Stomach (tissue), 4 donors: ENCODE results near the gene PKD1L1.

Source experiments
- POLR2AphosphoS5 ChIP-seq, 3 donors: sonication (generic); formaldehyde crosslinking; IDR thresholded peaks; one replicate each; pipeline ENCODE4 v1.6.1; 2016; ENCODE audit warnings: antibody characterized with exemption in 3 of 3
- TF ChIP-seq, protein P1 (sequence below), 7 experiments: fragments of 450-650 bp in 4 of 7; fragments of 200-600 bp in 3 of 7; sonication (generic) in 3 of 7; IDR thresholded peaks; one replicate each; pipeline ENCODE4 v1.5.1; 2016 to 2019; ENCODE audit warnings: antibody characterized with exemption in 7 of 7, control low read depth in 2 of 7, mild to moderate bottlenecking in 1 of 7

DNA sequence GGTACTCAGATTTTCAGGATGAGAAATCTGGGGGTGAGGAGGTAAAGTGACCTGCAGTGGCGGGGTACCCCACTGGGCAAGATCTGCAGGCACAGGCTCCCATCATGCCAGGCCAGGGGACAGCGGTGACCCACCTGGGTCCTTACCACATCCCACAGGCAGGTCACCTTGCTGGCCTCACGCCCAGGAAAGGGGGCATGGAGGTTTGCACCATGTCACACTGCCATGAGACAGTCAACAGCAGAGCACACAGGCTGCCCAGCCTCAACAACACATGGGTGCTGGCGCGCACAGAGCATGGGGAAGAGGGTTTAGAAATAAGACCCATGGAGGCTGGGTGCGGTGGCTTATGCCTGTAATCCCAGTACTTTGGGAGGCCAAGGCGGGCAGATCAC, 914 bp downstream of the PKD1L1 start:
- TF ChIP-seq, protein P1, sequence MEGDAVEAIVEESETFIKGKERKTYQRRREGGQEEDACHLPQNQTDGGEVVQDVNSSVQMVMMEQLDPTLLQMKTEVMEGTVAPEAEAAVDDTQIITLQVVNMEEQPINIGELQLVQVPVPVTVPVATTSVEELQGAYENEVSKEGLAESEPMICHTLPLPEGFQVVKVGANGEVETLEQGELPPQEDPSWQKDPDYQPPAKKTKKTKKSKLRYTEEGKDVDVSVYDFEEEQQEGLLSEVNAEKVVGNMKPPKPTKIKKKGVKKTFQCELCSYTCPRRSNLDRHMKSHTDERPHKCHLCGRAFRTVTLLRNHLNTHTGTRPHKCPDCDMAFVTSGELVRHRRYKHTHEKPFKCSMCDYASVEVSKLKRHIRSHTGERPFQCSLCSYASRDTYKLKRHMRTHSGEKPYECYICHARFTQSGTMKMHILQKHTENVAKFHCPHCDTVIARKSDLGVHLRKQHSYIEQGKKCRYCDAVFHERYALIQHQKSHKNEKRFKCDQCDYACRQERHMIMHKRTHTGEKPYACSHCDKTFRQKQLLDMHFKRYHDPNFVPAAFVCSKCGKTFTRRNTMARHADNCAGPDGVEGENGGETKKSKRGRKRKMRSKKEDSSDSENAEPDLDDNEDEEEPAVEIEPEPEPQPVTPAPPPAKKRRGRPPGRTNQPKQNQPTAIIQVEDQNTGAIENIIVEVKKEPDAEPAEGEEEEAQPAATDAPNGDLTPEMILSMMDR (IDR thresholded peaks at IDR 0.05): no peak
- no peak for TF ChIP-seq POLR2AphosphoS5 (IDR thresholded peaks at IDR 0.05)
